Suprapubic skin (tissue), 4 donors: ENCODE results near the gene DAGLA. TPM values are rescaled to one million over a fixed set of nuclear protein-coding genes. Genes with fewer than 3 reads are reported as not detected.

Source experiments
- DNase-seq, 2 donors: peaks; one replicate each; pipeline ENCODE4 v3.0.0-alpha.2; 2019; ENCODE audit warnings: low spot score in 2 of 2
- H3K27ac ChIP-seq: fragments of 200-600 bp; sonication (generic); one replicate; pipeline ENCODE4 v1.5.1; 2019
- H3K27me3 ChIP-seq: fragments of 200-600 bp; sonication (generic); one replicate; pipeline ENCODE4 v1.5.1; 2019
- H3K36me3 ChIP-seq: fragments of 200-600 bp; sonication (generic); one replicate; pipeline ENCODE4 v1.5.1; 2019
- H3K4me1 ChIP-seq: fragments of 200-600 bp; sonication (generic); one replicate; pipeline ENCODE4 v1.5.1; 2019
- H3K4me3 ChIP-seq: fragments of 200-600 bp; sonication (generic); one replicate; pipeline ENCODE4 v1.5.1; 2019; ENCODE audit warnings: mild to moderate bottlenecking
- H3K9me3 ChIP-seq: fragments of 200-600 bp; sonication (generic); one replicate; pipeline ENCODE4 v1.5.1; 2019
- CTCF ChIP-seq, 2 donors: fragments of 200-600 bp in 1 of 2; fragments of 450-650 bp in 1 of 2; sonication (generic) in 1 of 2; IDR thresholded peaks; one replicate each; pipeline ENCODE4 v1.5.1; 2016 to 2019; ENCODE audit warnings: antibody characterized with exemption in 2 of 2, mild to moderate bottlenecking in 1 of 2, moderate library complexity in 1 of 2
- EP300 ChIP-seq: sonication (generic); formaldehyde crosslinking; IDR thresholded peaks from one replicate; pipeline ENCODE4 v1.6.1; 2017; ENCODE audit warnings: antibody characterized with exemption
- POLR2A ChIP-seq, 2 donors: fragments of 450-650 bp; IDR thresholded peaks; one replicate each; pipeline ENCODE4 v1.6.1; 2017; ENCODE audit warnings: antibody characterized with exemption in 2 of 2, mild to moderate bottlenecking in 2 of 2, moderate library complexity in 2 of 2
- POLR2AphosphoS5 ChIP-seq, 3 donors: sonication (generic); formaldehyde crosslinking; IDR thresholded peaks; one replicate each; pipeline ENCODE4 v1.6.1; 2017; ENCODE audit warnings: antibody characterized with exemption in 3 of 3
- WGBS: methylation state at CpG from one replicate; pipeline ENCODE4 v1.1.5; 2018; 5-methylcytosine and 5-hydroxymethylcytosine counted together
- total RNA-seq, 4 donors: library from RNA; depleted of rRNA; stranded (reverse); fragments of >200 nt; gene quantifications; one replicate each; pipeline ENCODE4 v1.1.0, GENCODE V29; 2016

Gene DAGLA
- total RNA-seq, 4 donors from 2014 or later, result 0.64 to 1.2 (median 0.87) TPM

- WGBS, result 70% methylated on average over 11 of the region's 13 CpGs
- no peak for DNase-seq
- TF ChIP-seq EP300, result no peak
- TF ChIP-seq POLR2AphosphoS5 (IDR thresholded peaks at IDR 0.05), result no peak
- TF ChIP-seq POLR2A (IDR thresholded peaks at IDR 0.05), result no peak
- no peak for TF ChIP-seq CTCF (IDR thresholded peaks at IDR 0.05)
- H3K36me3 ChIP-seq, result peaks cover 56% of the 10 kb centered on the region
- no peak overlapping the region for H3K4me3 ChIP-seq
- H3K27ac ChIP-seq, result no peak overlapping the region
- no peaks in the 10 kb centered on the region for H3K27me3 ChIP-seq
- H3K9me3 ChIP-seq, result no peaks in the 10 kb centered on the region
- H3K4me1 ChIP-seq, result no peaks in the 10 kb centered on the region
Measured at GRCh38 chr11:61783717-61784505, 103.7 kb downstream of the DAGLA start.

- Histone ChIP-seq H3K4me1 (no peaks in the 10 kb centered on the region), H3K9me3 (no peaks in the 10 kb centered on the region), H3K27me3 (no peaks in the 10 kb centered on the region), H3K36me3 (peaks cover 61% of the 10 kb centered on the region), H3K27ac (no peak overlapping the region), H3K4me3 (no peak overlapping the region)
- 88% methylated on average over 4 of the region's 7 CpGs for WGBS
- no peak for TF ChIP-seq POLR2A (IDR thresholded peaks at IDR 0.05)
- no peak for TF ChIP-seq CTCF (IDR thresholded peaks at IDR 0.05)
- no peak for TF ChIP-seq EP300
- TF ChIP-seq POLR2AphosphoS5 (IDR thresholded peaks at IDR 0.05), result no peak
- no peak for DNase-seq
Measured at GRCh38 chr11:61784506-61784805, 104.3 kb downstream of the DAGLA start.

GRCh38 chr11:61785837-61786402, 105.7 kb downstream of the DAGLA start:
- TF ChIP-seq POLR2AphosphoS5 (IDR thresholded peaks at IDR 0.05) (no peak), POLR2A (IDR thresholded peaks at IDR 0.05) (no peak), CTCF (IDR thresholded peaks at IDR 0.05) (no peak), EP300 (no peak)
- Histone ChIP-seq H3K27ac (no peak overlapping the region), H3K27me3 (no peaks in the 10 kb centered on the region), H3K4me3 (no peak overlapping the region), H3K9me3 (no peaks in the 10 kb centered on the region), H3K4me1 (peaks cover 2% of the 10 kb centered on the region), H3K36me3 (peaks cover 71% of the 10 kb centered on the region)
- no peak for DNase-seq
- WGBS, result 96% methylated on average over 5 of the region's 11 CpGs

- Histone ChIP-seq H3K4me3 (no peak overlapping the region), H3K27me3 (no peaks in the 10 kb centered on the region), H3K36me3 (peaks cover 71% of the 10 kb centered on the region), H3K4me1 (peaks cover 15% of the 10 kb centered on the region), H3K9me3 (no peaks in the 10 kb centered on the region), H3K27ac (no peak overlapping the region)
- no peak for DNase-seq
- TF ChIP-seq POLR2AphosphoS5 (IDR thresholded peaks at IDR 0.05), result no peak
- TF ChIP-seq CTCF (IDR thresholded peaks at IDR 0.05), result no peak
- no peak for TF ChIP-seq POLR2A (IDR thresholded peaks at IDR 0.05)
- no peak for TF ChIP-seq EP300
- 66% methylated on average over 9 of the region's 9 CpGs for WGBS
Measured at GRCh38 chr11:61787928-61788491, 107.8 kb downstream of the DAGLA start.

GRCh38 chr11:61791737-61792309, 111.6 kb downstream of the DAGLA start:
- H3K4me1 ChIP-seq, result peaks cover 27% of the 10 kb centered on the region
- H3K4me3 ChIP-seq, result peak overlapping the region; percentile 68
- peak in 1 of 2 donors; percentile 85 for DNase-seq
- peaks cover 46% of the 10 kb centered on the region for H3K36me3 ChIP-seq
- H3K27ac ChIP-seq, result peak overlapping the region; percentile 94
- no peaks in the 10 kb centered on the region for H3K27me3 ChIP-seq
- WGBS, result 6% methylated on average over 14 of the region's 14 CpGs
- TF ChIP-seq EP300 (no peak), CTCF (IDR thresholded peaks at IDR 0.05) (no peak), POLR2AphosphoS5 (IDR thresholded peaks at IDR 0.05) (peak in 1 of 3 donors; percentile 37)
- no peaks in the 10 kb centered on the region for H3K9me3 ChIP-seq
